ENCODE data around the gene RHOBTB1. TPM values are rescaled to one million over a fixed set of nuclear protein-coding genes. Genes with fewer than 3 reads are reported as not detected.

Gene RHOBTB1
- total and polyA plus RNA-seq, 2 experiments from 2014 or later: 4.6 to 13.2 TPM

GRCh38 chr10:60911216-60911615 lies 32.8 kb downstream of the RHOBTB1 start (continued):
- TF ChIP-seq ETS1 (IDR thresholded peaks at IDR 0.05): no peak
- no peak for TF ChIP-seq EZH2phosphoT487 (IDR thresholded peaks at IDR 0.05; ENCODE audit: unreplicated experiment)

- Histone ChIP-seq H3F3A (replicated peaks; ENCODE audit: low read depth) (no peaks in the 10 kb centered on the region), H3K9me2 (ENCODE audit: insufficient read depth) (no peaks in the 10 kb centered on the region), H2AFZ (no peak overlapping the region), H3K4me3 (no peak overlapping the region), H3K79me2 (replicated peaks; ENCODE audit: insufficient read depth) (no peaks in the 10 kb centered on the region), H3K4me1 (ENCODE audit: insufficient read depth) (no peaks in the 10 kb centered on the region), H3K27me3 (ENCODE audit: insufficient read depth) (no peaks in the 10 kb centered on the region), H4K20me1 (replicated peaks; ENCODE audit: insufficient read depth) (no peaks in the 10 kb centered on the region), H3K4me2 (no peak overlapping the region), H3K27ac (ENCODE audit: low read depth) (no peak overlapping the region; the same call in 1 of the 2 replicates), H3K36me3 (ENCODE audit: insufficient read depth) (peaks cover 6% of the 10 kb centered on the region; the same call in 1 of the 2 replicates)
- TF ChIP-seq NANOG (IDR thresholded peaks at IDR 0.05; ENCODE audit: borderline replicate concordance): no peak
- TF ChIP-seq EZH2phosphoT487 (IDR thresholded peaks at IDR 0.05; ENCODE audit: unreplicated experiment): no peak
- Mint-ChIP-seq H3K27me3 (ENCODE audit: insufficient read depth, low read depth, poor library complexity) (no peaks in the 10 kb centered on the region), H3K4me3 (no peak overlapping the region), H3K4me1 (peaks cover 3% of the 10 kb centered on the region; the same call in 1 of the 3 replicates), H3K36me3 (ENCODE audit: low read depth) (peaks cover 19% of the 10 kb centered on the region), H3K9me3 (peaks cover 11% of the 10 kb centered on the region), H3K27ac (no peak overlapping the region)
- DNase-seq (ENCODE audit: low spot score) (no peak), ATAC-seq (no peak)
Observed at GRCh38 chr10:60910543-60910942, 33.4 kb downstream of the RHOBTB1 start.

- H4K20me1 ChIP-seq (replicated peaks; ENCODE audit: insufficient read depth): no peaks in the 10 kb centered on the region
- H3K4me3 Mint-ChIP-seq: no peak overlapping the region
- peaks cover 11% of the 10 kb centered on the region for H3K9me3 Mint-ChIP-seq
- no peaks in the 10 kb centered on the region for H3K4me1 ChIP-seq (ENCODE audit: insufficient read depth)
- no peaks in the 10 kb centered on the region for H3K27me3 Mint-ChIP-seq (ENCODE audit: insufficient read depth, low read depth, poor library complexity)
- H3F3A ChIP-seq (replicated peaks; ENCODE audit: low read depth): no peaks in the 10 kb centered on the region
- no peak overlapping the region for H3K4me2 ChIP-seq
- H3K9me2 ChIP-seq (ENCODE audit: insufficient read depth): no peaks in the 10 kb centered on the region
- no peak for ATAC-seq
- H3K79me2 ChIP-seq (replicated peaks; ENCODE audit: insufficient read depth): no peaks in the 10 kb centered on the region
- peaks cover 20% of the 10 kb centered on the region for H3K36me3 Mint-ChIP-seq (ENCODE audit: low read depth)
- no peak overlapping the region for H3K27ac Mint-ChIP-seq
- peaks cover 3% of the 10 kb centered on the region; the same call in 1 of the 3 replicates for H3K4me1 Mint-ChIP-seq
- H2AFZ ChIP-seq: no peak overlapping the region
- peaks cover 6% of the 10 kb centered on the region; the same call in 1 of the 2 replicates for H3K36me3 ChIP-seq (ENCODE audit: insufficient read depth)
- DNase-seq (ENCODE audit: low spot score): no peak
- no peaks in the 10 kb centered on the region for H3K27me3 ChIP-seq (ENCODE audit: insufficient read depth)
- no peak overlapping the region for H3K4me3 ChIP-seq
- H3K27ac ChIP-seq (ENCODE audit: low read depth): no peak overlapping the region
- TF ChIP-seq JUNB (IDR thresholded peaks at IDR 0.05; ENCODE audit: unreplicated experiment) (no peak), NANOG (IDR thresholded peaks at IDR 0.05; ENCODE audit: borderline replicate concordance) (no peak), ZNF331 (CRISPR knock-in tag; IDR thresholded peaks at IDR 0.05; ENCODE audit: low read depth) (no peak), STAT1 (IDR thresholded peaks at IDR 0.05; ENCODE audit: unreplicated experiment) (no peak), ETS1 (IDR thresholded peaks at IDR 0.05) (no peak), EZH2phosphoT487 (IDR thresholded peaks at IDR 0.05; ENCODE audit: unreplicated experiment) (no peak), ZNF462 (CRISPR knock-in tag; IDR thresholded peaks at IDR 0.05) (no peak), EZH2 (IDR thresholded peaks at IDR 0.05; ENCODE audit: low read depth, unreplicated experiment) (no peak), POLR2AphosphoS5 (IDR thresholded peaks at IDR 0.05; ENCODE audit: low read depth) (no peak)
Observed at GRCh38 chr10:60908896-60909295, 35.1 kb downstream of the RHOBTB1 start.

All from GM23338 (cell line).